Astrocyte (in vitro differentiated cells and primary cell): ENCODE data around the gene SRP9.

Experiments used
- EZH2 ChIP-seq: IDR thresholded peaks from 2 replicates; pipeline ENCODE4 v1.6.1; 2012; ENCODE audit warnings: mild to moderate bottlenecking, low read length, inconsistent platforms; ENCODE audit not compliant: insufficient read depth
- TF ChIP-seq, protein P1 (sequence below): IDR thresholded peaks from 2 replicates; pipeline ENCODE4 v1.5.1; 2011; ENCODE audit warnings: low read depth, mild to moderate bottlenecking, inconsistent platforms, low read length, moderate library complexity; ENCODE audit not compliant: insufficient read depth

DNA sequence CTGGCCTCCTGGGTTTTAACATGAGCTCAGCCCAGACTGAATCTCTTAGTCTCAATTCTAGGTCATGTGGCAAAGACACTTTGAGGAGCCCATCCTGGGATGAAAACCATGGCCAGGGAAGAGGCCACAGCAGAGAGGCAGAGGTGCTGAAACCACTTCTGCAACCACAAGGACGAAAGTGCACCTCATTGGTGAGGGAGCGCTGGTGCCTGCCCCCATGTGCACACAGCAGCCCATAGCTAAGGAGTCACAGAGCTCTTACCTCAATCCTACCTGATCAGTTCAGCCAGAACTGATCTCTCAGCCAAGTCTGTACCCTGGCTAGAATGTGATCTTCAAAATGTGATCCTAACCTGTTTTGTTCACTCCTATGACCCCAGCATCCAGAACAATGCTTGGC is 32.9 kb upstream of the SRP9 start:
- TF ChIP-seq, protein P1, sequence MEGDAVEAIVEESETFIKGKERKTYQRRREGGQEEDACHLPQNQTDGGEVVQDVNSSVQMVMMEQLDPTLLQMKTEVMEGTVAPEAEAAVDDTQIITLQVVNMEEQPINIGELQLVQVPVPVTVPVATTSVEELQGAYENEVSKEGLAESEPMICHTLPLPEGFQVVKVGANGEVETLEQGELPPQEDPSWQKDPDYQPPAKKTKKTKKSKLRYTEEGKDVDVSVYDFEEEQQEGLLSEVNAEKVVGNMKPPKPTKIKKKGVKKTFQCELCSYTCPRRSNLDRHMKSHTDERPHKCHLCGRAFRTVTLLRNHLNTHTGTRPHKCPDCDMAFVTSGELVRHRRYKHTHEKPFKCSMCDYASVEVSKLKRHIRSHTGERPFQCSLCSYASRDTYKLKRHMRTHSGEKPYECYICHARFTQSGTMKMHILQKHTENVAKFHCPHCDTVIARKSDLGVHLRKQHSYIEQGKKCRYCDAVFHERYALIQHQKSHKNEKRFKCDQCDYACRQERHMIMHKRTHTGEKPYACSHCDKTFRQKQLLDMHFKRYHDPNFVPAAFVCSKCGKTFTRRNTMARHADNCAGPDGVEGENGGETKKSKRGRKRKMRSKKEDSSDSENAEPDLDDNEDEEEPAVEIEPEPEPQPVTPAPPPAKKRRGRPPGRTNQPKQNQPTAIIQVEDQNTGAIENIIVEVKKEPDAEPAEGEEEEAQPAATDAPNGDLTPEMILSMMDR = no peak
- TF ChIP-seq EZH2 = no peak
